ENCODE data around the gene MEIG1.
"Not testable (repeated sequence)": the region's sequence is repeated elsewhere in the genome, so short reads cannot be mapped to it uniquely, and the experiment has no call there.

The MEIG1 gene

DNA sequence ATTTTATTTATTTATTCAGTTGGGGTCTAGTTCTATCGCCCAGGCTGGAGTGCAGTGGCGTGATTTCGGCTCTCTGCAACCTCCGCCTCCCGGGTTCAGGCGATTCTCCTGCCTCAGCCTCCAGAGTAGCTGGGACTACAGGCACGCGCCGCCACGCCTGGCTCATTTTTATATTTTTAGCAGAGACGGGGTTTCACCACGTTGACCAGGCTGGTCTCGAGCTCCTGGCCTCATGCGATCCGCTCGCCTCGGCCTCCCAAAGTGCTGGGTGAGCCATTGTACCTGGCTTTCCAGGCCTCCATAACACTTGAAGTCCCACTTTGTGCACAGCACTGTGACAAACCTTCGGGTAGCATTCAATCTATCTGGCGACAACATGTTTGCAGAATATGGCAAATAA lies 4.3 kb upstream of the MEIG1 start:
- no peak for DNase-seq (ENCODE audit: low read depth, low spot score)

DNA sequence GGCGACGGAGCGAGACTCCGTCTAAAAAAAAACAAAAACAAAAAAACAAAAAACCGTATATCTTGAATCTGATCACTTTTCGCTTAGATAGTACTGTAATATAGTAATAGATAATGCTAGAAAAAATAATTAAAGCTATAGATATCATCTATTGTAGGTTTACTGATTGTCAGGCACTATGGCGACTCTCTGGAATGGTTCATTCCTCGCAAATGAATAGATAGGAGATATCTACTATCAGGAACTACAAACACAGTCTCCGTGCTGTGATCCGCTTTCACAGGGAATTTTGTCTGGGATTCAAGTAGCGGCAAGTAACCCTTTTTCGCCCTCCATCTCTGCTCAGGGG lies 342 bp upstream of the MEIG1 start:
- DNase-seq (ENCODE audit: low read depth, low spot score) = no peak

DNA sequence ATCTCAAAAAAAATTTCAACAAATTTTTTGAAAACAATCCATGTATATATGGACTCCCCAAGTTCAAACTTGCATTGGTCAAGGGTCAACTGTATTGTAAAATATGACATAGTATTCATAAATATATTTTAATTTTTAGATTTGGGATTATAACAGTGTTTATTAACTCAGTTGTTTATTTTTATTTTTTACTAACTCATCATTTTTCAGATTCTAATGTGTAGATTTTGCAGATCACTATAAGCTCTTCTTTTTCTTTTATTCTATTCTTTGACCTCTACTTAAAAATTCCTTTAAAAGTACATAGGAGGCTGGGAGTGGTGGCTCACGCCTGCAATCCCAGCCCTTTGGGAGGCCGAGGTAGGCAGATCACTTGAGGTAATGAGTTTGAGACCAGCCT lies 8.7 kb downstream of the MEIG1 start:
- DNase-seq (ENCODE audit: low read depth, low spot score) = no peak

DNA sequence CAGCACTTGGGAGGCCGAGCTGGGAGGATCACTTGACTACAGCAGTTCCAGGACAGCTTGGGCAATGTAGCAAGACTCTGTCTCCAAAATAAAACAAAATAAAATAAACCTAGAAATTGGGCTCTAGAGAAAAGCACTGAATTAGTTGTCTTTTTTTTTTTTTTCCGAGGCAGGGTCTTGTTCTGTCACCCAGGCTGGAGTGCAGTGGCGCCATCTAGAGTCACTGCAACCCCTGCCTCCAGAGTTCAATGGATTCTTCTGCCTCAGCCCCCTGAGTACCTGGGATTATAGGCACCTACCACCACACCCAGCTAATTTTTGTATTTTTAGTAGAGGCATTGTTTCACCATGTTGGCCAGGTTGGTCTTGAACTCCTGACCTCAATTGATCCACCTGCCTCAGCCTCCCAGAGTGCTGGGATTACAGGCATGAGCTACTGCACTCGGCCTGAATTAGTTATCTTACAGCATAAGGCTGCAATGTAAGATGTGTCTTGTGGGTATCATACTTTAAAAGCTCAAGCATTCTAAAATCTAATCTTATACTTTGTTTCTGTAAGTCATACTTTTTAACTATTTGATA lies 12.8 kb downstream of the MEIG1 start:
- DNase-seq (ENCODE audit: low read depth, low spot score) = no peak

DNA sequence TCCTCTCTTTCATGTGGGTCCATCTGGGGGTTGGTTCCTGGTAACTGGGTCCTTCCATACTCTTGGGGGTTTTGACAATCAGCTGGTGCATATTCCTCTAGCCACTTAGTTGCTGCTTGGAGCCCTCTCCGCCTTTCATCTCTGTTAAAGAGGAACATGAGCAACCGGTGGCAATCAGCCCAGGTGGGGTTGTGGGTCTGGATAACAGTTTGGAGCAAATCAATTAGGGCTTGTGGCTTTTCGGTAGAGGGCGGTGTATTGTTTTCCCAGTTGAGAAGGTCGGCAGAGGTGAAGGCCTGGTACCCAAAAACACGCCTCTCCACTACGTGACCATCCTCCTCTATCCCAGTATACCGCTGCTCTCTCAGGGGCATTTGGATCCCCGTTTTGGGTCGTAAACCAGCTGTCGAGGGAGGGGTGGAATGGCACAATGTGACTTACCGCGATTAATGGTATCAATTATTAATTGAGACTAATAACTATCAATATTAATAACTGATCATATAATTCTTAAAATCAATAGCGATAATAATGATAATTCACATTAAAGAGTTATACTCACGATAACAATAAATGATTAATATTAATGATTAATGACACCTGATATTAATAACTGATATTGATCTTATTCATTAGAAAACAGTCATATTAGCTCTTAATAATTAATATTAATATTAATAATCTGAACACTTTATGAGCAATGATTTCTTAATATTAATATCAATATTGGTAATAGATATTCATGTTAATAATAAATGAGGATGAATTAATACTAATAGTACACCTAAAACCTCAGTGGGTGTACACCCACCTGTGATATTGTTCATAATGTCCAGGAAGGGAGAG lies 15.2 kb downstream of the MEIG1 start:
- DNase-seq (ENCODE audit: low read depth, low spot score) = not testable (repeated sequence)

DNA sequence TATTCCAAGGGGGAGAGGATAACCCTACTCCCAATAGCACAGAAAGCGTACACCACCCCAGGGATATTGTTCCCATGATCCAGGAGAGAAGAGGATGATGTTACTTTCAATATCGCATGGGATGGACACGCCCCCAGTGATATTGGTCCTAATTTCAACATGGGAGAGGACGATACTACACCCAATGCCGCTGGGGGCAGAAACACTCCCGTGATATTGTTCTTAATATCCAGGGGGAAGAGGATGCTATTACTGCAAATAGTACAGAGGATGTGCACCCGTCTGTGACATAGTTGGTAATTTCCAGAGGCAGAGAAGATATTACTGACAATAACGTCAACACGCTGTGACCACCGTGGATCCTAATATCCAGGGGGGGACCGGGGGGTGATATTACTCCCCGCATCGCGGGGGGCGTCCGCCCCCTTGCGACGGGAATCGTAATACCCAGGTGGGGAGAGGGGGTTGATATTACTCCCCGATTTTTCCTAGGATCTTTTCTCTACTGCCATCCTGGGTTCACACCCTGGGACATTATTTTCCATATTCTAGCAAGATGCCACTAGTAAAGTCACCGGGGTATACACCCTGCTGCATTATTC lies 16.6 kb downstream of the MEIG1 start:
- no peak for DNase-seq (ENCODE audit: low read depth, low spot score)

DNA sequence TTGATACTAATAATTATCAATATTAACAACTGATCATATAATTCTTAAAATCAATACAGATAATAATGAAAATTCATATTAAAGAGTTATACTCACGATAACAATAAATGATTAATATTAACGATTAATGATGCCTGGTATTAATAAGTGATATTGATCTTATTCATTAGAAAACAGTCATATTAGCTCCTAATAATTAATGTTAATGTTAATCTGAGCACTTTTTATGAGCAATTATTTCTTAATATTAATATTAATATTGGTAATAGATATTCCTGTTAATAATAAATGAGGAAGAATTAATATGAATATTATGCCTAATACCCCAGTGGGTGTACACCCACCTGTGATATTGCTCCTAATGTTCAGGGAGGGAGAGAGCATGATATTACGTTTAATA lies 23.6 kb downstream of the MEIG1 start:
- DNase-seq (ENCODE audit: low read depth, low spot score) = no peak

DNA sequence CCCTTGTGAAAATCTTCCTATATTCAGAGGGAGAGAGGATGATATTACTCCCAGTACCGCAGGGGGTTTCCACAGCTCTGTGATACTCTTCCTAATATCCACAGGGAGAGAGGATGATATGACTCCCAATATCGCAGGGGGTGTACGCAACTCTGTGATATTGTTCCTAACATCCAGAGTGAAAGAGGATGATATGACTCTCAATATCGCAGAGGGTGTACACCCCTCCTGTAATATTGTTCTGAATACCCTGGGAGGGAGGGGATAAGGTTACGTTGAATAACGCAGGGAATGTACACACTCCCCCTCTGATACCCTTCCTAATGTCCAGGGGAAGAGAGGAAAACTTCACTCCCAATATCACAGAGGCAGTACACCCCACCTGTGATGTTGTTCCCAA lies 30.4 kb downstream of the MEIG1 start:
- DNase-seq (ENCODE audit: low read depth, low spot score) = not testable (repeated sequence)

DNA sequence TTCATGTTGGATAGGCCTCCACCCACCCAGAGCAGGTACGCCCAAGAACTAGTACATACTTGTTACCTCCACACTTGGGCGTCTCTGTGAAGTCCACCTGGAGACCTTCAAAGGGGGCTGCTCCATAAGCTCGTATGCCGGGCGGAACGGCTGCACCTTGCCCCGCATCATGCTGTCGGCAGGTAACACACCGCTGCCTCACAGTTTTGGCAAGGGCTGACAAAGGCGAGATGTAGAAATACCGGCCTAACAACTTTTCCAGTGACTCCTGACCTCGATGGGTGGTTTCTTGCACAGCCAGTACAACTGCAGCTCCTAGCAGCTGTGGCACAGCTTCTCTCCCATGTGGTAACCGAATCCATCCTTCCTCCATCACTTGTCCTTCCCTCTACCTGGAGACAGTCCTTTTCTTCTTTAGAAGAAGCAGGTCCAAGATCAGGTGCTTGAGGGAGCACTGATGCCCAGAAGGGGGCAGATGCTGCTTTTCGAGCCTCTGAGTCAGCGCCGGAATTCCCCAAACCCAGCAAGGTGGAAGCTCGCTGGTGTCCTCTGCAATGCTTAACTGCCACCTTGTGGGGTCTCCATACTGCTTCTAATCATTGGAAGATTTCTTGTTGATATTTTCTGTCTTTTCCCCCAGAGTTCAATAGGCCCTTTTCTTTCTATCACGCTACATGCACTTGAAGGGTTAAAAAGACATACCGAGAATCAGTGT lies 32.0 kb downstream of the MEIG1 start:
- DNase-seq (ENCODE audit: low read depth, low spot score) = not testable (repeated sequence)

DNA sequence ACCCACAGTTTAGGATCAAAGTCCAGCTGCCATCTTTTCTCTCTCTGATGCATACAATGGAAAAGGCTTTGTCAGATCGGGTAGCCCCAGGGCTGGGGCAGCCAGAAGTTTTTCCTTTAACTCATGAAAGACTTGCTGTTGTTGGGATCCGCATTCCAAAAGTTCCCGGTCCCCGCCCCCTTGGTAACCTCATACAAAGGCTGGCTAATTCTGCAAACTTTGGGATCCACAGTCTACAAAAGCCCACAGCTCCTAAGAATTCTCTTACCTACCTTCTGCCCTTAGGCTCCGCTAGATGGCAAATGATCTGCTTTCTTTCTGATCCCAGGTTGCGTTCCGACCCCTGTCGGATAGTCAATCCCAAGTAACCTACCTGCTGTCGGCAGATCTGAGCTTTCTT lies 33.1 kb downstream of the MEIG1 start:
- not testable (repeated sequence) for DNase-seq (ENCODE audit: low read depth, low spot score)

DNA sequence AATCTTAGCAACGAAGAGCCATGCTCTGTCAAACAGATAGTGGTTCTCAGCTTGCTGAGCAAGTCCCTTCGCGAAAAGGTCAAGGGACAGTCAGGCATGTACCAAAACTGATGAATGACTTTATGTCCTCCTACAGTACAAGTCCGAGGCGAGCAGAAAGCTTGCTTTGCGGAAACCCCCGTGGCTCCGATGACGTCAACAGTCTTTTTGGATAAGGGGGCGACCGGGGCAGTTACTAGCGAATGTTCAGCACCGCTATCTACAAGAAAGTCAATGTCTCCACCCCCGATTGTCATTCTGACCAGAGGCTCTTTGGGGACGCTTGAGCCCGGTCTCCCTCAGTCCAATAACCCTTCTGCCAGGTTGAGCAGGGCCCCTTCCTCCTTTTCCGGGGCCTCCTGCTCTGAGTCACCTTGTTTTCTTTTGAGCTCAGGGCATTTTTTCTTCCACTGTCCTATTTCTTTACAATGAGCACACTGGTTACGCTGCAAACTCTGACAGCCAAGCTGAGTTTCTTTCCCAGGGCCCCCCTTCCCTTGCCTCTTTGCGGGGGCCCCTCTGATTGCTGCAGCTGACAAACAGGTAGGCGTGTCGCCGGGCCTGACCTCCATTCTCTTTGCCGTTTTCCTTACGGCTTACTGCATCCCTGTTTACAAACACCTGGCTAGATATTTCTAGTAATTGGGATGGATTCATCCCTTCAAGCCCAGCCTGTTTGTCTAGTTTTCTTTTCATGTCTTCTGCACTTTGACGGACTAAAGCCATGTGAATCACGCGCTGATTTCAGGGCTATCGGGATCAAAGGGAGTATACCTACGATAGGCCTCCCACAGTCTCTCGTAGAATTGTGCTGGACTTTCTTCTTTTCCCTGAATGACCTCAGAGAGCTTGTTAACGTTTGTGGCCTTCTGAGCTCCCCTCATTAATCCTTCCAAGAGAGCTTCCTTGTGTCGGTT lies 34.6 kb downstream of the MEIG1 start:
- not testable (repeated sequence) for DNase-seq (ENCODE audit: low read depth, low spot score)

DNA sequence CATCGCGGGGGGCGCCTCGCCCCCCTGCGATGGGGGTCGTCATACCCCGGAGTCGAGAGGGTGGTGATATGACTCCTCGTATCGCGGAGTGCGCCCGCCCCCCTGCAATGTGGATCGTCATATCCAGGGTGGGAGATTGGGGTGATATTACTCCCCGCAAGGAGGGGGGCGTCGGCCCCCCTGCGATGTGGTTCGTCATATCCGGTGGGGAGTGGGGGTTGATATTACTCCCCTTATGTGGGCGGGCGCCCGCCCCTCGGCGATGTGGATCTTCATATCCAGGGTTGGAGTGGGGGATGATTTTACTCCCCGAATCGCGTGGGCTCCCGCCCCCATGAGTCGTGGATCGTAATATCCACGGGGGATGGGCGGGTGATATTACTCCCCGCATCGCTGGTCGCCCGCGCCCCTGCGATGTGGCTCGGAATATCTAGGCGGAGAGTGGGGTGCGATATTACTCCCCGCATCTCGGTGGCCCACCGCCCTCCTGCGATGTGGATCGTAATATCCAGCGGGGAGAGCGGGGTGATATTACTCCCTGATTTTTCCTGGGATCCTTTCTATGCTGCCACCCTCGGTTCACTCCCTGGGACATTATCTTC lies 36.9 kb downstream of the MEIG1 start:
- DNase-seq (ENCODE audit: low read depth, low spot score) = no peak

DNA sequence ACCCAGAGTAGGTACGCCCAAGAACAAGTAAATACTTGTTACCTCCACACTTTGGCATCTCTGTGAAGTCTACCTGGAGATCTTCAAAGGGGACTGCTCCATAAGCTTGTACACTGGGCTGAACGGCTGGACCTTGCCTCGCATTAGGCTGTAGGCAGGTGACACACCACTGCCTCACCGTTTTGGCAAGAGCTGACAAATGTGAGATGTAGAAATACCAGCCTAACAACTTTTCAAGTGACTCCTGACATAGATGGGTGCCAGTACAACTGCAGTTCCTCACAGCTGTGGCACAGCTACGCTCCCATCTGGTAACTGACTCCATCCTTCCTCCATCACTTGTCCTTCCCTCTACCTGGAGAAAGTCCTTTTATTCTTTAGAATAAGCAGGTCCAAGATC lies 54.3 kb downstream of the MEIG1 start:
- DNase-seq (ENCODE audit: low read depth, low spot score) = not testable (repeated sequence)

DNA sequence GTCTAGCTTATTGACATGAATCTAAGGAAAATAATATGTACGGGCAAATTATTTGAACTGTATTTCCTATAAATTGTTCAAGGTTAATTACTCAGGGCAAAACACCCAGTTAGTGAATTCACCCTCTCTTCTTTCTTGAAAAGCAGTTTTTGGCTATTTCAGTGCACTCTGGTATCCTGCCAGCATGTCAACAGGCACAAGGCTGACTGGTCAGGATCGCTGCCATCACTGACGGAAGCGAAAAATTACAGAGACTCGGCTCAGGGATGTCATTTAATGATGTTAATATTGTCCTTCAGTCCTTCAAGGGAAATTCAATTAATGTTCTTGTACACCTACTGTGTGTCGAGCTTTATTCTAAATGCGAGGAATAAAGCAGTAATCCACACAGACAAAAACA lies 56.3 kb downstream of the MEIG1 start:
- no peak for DNase-seq (ENCODE audit: low read depth, low spot score)

DNA sequence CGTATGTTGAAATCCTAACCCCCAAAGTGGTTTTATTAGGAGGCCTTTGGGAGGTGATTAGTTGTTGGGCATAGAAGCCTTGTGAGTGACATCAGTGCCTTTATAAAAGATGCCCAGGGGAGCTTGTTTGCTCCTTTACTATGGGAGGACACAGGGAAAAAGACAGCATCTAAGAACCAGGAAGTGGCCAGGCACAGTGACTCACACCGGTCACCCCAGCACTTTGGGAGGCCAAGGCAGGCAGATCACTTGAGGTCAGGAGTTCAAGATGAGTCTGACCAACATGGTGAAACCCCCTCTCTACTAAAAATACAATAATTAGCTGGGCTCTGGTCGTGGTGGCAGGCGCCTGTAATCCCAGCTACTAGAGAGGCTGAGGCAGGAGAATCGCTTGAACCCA lies 61.8 kb downstream of the MEIG1 start:
- DNase-seq (ENCODE audit: low read depth, low spot score) = not testable (repeated sequence)

Measured in brain pericyte (primary cell).